ENCODE results near the gene CASK. TPM values are rescaled to one million over a fixed set of nuclear protein-coding genes. Genes with fewer than 3 reads are reported as not detected.

CASK gene
- total and polyA plus RNA-seq, 9 of the 15 experiments (the other 6 are each of a cell fraction or from before 2014, with no cell fraction given), result 1.3 to 7.4 (median 5.2) TPM

GRCh38 chrX:41666251-41666650 lies 257.1 kb downstream of the CASK start (continued):
- no peak for TF ChIP-seq ARID4B (CRISPR knock-in tag; IDR thresholded peaks at IDR 0.05)
- no peak for TF ChIP-seq CHD1 (IDR thresholded peaks at IDR 0.05; ENCODE audit: low read length)
- TF ChIP-seq SLC30A9 (CRISPR knock-in tag; IDR thresholded peaks at IDR 0.05), result no peak
- no peak for TF ChIP-seq RCOR1 (IDR thresholded peaks at IDR 0.05; ENCODE audit: borderline replicate concordance in 1 of 2, low read depth in 2 of 2, low read length in 2 of 2)
- no peak for TF ChIP-seq ZHX1 (conservative IDR thresholded peaks at IDR 0.05; ENCODE audit: low read length)
- no peak for TF ChIP-seq ZNF639 (CRISPR knock-in tag; conservative IDR thresholded peaks at IDR 0.05 in 1 of 2, IDR thresholded peaks at IDR 0.05 in 1 of 2)
- TF ChIP-seq IRF9 (tag; IDR thresholded peaks at IDR 0.05), result peak; percentile 83
- TF ChIP-seq PBX2 (CRISPR knock-in tag; IDR thresholded peaks at IDR 0.05; ENCODE audit: low read depth), result no peak
- TF ChIP-seq PBX2 (tag; conservative IDR thresholded peaks at IDR 0.05; ENCODE audit: low read depth), result no peak
- TF ChIP-seq THAP7 (CRISPR knock-in tag; IDR thresholded peaks at IDR 0.05), result no peak
- peak; percentile 70; the same call in 1 of the 2 replicates for TF ChIP-seq ATF3 (IDR thresholded peaks at IDR 0.05)
- no peak for TF ChIP-seq ATF3 (CRISPR knock-in tag; conservative IDR thresholded peaks at IDR 0.05)
